Muscle layer of duodenum (tissue), 2 donors: ENCODE results near the gene SIVA1.
"Not testable (repeated sequence)": the region's sequence is repeated elsewhere in the genome, so short reads cannot be mapped to it uniquely, and the experiment has no call there.

ENCODE experiments used
- H3K27ac ChIP-seq: one replicate; pipeline ENCODE4 v1.7.0; 2013; ENCODE audit warnings: mild to moderate bottlenecking, low read length
- H3K27me3 ChIP-seq: one replicate; pipeline ENCODE4 v1.7.0; 2013; ENCODE audit warnings: low read depth, mild to moderate bottlenecking, control low read depth, low read length
- H3K36me3 ChIP-seq, 2 donors: one replicate each; pipeline ENCODE4 v1.7.0; 2013; ENCODE audit warnings: low read length in 2 of 2, control low read depth in 1 of 2, mild to moderate bottlenecking in 1 of 2; ENCODE audit not compliant: insufficient read depth in 2 of 2, control insufficient read depth in 1 of 2
- H3K4me1 ChIP-seq, 2 donors: one replicate each; pipeline ENCODE4 v1.7.0; 2013; ENCODE audit warnings: low read length in 2 of 2, mild to moderate bottlenecking in 2 of 2, control low read depth in 1 of 2, moderate library complexity in 1 of 2; ENCODE audit not compliant: insufficient read depth in 2 of 2, control insufficient read depth in 1 of 2
- H3K4me3 ChIP-seq, 2 donors: one replicate each; pipeline ENCODE4 v1.7.0; 2013; ENCODE audit warnings: low read length in 2 of 2, low read depth in 1 of 2, mild to moderate bottlenecking in 1 of 2
- H3K9me3 ChIP-seq, 2 donors: one replicate each; pipeline ENCODE4 v1.7.0; 2013; ENCODE audit warnings: low read length in 2 of 2, control low read depth in 1 of 2, mild to moderate bottlenecking in 1 of 2; ENCODE audit not compliant: control insufficient read depth in 1 of 2
- donor health status: healthy.

Gene SIVA1

DNA sequence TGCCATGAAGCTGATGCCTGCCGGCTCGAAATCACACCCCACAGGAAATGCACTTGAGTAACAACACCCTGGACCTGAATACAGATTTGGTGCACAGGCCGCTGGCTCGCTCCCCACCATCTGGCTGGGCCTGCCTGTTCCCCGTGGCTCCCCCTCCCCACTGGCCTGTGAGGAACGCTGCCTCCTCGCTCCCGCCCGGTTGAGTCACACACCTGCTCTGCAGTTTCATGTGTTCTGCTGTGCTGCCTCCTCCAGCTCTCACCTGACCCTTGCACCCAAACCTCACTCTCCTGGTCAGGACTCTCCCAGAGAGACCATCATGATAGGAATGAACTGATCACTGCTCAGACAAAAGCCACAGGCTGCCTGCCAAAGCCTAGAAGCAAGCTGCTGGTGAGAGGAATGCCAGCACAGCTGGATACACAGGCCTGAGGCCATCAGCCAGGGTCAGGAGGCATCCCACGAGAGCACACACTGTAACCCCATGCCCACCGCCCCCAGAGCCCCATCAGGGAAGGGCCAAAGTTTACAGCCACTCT lies 3.8 kb upstream of the SIVA1 start:
- Histone ChIP-seq H3K36me3 (no peaks in the 10 kb centered on the region), H3K9me3 (no peaks in the 10 kb centered on the region), H3K4me1 (peaks cover 25 to 31% of the 10 kb centered on the region in 2 donors), H3K27ac (peak overlapping the region; percentile 31), H3K27me3 (no peaks in the 10 kb centered on the region), H3K4me3 (no peak overlapping the region)

- H3K4me3 ChIP-seq = no peak overlapping the region
- H3K9me3 ChIP-seq = no peaks in the 10 kb centered on the region
- H3K27me3 ChIP-seq = no peaks in the 10 kb centered on the region
- H3K36me3 ChIP-seq = peaks cover 0 to 4% of the 10 kb centered on the region in 2 donors
- no peak overlapping the region for H3K27ac ChIP-seq
- H3K4me1 ChIP-seq = peaks cover 32 to 41% of the 10 kb centered on the region in 2 donors
Measured at GRCh38 chr14:104750056-104750752, 2.7 kb upstream of the SIVA1 start.

GRCh38 chr14:104750753-104751057 lies 2.2 kb upstream of the SIVA1 start:
- H3K9me3 ChIP-seq, H3K27me3 ChIP-seq, H3K4me3 ChIP-seq, H3K27ac ChIP-seq, H3K36me3 ChIP-seq: not testable (repeated sequence)
- H3K4me1 ChIP-seq = peaks cover 32 to 45% of the 10 kb centered on the region in 2 donors

DNA sequence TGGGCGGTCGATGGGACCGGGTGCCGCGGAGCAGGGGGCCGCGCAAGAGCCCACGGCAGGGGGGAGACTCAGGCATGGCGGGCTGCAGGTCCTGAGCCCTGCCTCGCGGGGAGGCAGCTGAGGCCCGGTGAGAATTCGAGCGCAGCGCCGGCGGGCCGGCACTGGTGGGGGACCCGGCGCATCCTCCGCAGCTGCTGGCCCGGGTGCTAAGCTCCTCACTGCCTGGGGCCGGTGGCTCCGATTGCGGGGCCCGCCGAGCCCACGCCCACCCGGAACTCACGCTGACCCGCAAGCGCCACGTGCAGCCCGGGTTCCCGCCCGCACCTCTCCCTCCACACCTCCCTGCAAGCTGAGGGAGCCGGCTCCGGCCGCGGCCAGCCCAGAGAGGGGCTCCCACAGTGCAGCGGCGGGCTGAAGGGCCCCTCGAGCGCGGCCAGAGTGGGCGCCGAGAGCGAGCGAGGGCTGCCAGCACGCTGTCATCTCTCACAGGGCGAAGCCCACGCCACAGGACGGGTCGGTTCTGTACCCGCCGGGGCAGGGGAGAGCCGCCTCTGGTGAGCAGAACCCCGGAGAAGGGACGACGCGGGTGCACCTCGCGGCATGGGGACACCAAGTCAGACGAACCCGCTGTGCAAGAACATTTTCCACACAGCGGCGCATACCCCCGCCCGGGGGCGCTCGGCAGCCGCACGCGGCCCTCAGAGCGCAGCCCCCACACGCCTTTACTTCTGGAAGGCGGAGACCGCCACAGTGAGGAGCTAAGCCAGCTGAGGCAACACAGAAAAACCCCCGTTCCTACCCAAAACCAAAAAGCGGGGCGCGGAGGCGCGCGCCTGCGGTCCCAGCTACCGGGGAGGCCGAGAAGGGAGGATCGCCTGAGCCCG lies 1.2 kb upstream of the SIVA1 start:
- Histone ChIP-seq H3K36me3 (peaks cover 11 to 20% of the 10 kb centered on the region in 2 donors), H3K4me3 (peak overlapping the region; percentile 56 to 98), H3K9me3 (no peaks in the 10 kb centered on the region), H3K4me1 (peaks cover 28 to 36% of the 10 kb centered on the region in 2 donors), H3K27me3 (no peaks in the 10 kb centered on the region), H3K27ac (no peak overlapping the region)

DNA sequence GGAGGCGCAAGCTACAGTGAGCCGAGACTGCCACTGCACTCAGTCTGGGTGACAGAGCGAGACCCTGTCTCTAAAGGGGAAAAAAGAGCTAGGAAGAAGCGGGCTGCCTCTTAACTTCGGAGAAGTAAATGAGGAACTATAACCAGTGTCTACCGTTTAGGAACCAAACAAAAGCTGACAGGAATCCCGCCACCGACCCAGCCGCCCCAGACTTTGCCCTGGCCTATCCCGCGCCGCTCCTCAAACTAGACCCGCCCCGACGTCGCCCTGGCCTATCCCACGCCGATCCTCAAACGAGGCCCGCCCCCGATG lies 568 bp upstream of the SIVA1 start:
- no peaks in the 10 kb centered on the region for H3K9me3 ChIP-seq
- H3K4me3 ChIP-seq = peak overlapping the region; percentile 56 to 98
- peaks cover 16 to 26% of the 10 kb centered on the region in 2 donors for H3K36me3 ChIP-seq
- no peaks in the 10 kb centered on the region for H3K27me3 ChIP-seq
- peaks cover 25 to 36% of the 10 kb centered on the region in 2 donors for H3K4me1 ChIP-seq
- H3K27ac ChIP-seq = no peak overlapping the region

DNA sequence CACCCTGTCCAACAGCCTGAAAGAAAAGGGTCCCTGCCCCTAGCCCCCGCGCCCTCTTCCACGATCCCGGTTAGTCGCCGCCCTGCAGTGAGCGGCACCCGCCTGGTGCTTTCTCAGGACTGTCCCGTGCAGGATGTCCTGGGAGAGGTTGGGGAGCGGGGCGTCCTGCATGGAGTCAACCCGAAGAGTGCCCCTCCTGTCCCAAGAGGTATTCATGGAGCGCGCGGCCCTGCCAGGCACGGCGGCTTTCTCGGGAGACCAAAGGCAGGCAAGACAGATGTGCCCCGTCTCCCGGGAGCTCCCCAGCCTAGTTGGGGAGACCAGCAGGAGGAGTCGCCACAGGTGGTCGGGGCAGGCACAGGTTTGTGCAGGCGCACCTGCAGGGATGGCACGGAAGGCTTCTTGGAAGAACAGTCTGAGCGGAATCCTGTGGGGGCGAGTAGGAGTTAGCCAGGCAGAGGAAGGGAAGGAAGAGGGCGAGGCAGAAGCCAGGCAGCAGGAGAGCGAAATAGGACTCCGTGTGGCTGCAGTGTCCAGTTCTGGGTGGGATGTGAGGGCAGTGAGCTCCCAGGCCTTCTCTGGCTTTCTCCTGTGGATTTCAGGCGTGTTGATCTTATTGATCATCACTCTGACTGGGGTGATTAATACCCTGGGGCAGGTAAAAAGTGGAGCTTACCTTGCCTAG lies 723 bp downstream of the SIVA1 start:
- Histone ChIP-seq H3K27ac (peak overlapping the region; percentile 23), H3K4me1 (peaks cover 22 to 36% of the 10 kb centered on the region in 2 donors), H3K36me3 (peaks cover 27 to 38% of the 10 kb centered on the region in 2 donors), H3K9me3 (no peaks in the 10 kb centered on the region), H3K27me3 (no peaks in the 10 kb centered on the region), H3K4me3 (peak overlapping the region; percentile 79 to 98)

- Histone ChIP-seq H3K4me3 (peak overlapping the region; percentile 79 to 98), H3K9me3 (no peaks in the 10 kb centered on the region), H3K4me1 (peaks cover 16 to 30% of the 10 kb centered on the region in 2 donors), H3K36me3 (peaks cover 34 to 45% of the 10 kb centered on the region in 2 donors), H3K27ac (peak overlapping the region; percentile 23), H3K27me3 (no peaks in the 10 kb centered on the region)
Measured at GRCh38 chr14:104754213-104754851, 1.4 kb downstream of the SIVA1 start.

DNA sequence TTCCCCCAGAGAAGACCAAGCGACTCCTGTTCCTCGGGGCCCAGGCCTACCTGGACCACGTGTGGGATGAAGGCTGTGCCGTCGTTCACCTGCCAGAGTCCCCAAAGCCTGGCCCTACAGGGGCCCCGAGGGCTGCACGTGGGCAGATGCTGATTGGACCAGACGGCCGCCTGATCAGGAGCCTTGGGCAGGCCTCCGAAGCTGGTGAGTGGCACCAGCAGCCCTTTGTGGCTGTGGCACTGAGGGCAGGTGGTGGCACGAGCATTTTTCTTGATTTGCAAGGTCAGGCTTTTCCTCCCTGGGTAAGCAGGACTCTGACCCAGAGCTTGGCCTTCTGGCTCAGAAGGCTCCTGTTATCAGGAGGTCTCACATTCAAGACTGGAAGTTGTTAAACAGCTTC lies 2.7 kb downstream of the SIVA1 start:
- no peaks in the 10 kb centered on the region for H3K9me3 ChIP-seq
- no peaks in the 10 kb centered on the region for H3K27me3 ChIP-seq
- H3K4me3 ChIP-seq = peak overlapping the region in 1 of 2 donors; percentile 16
- peaks cover 13 to 25% of the 10 kb centered on the region in 2 donors for H3K4me1 ChIP-seq
- H3K36me3 ChIP-seq = peaks cover 40 to 57% of the 10 kb centered on the region in 2 donors
- H3K27ac ChIP-seq = no peak overlapping the region

- H3K9me3 ChIP-seq = no peaks in the 10 kb centered on the region
- peak overlapping the region in 1 of 2 donors; percentile 16 for H3K4me3 ChIP-seq
- peaks cover 13 to 25% of the 10 kb centered on the region in 2 donors for H3K4me1 ChIP-seq
- H3K27me3 ChIP-seq = no peaks in the 10 kb centered on the region
- no peak overlapping the region for H3K27ac ChIP-seq
- peaks cover 50 to 60% of the 10 kb centered on the region in 2 donors for H3K36me3 ChIP-seq
Measured at GRCh38 chr14:104756477-104757237, 3.7 kb downstream of the SIVA1 start.

GRCh38 chr14:104757238-104757585 lies 4.3 kb downstream of the SIVA1 start:
- Histone ChIP-seq H3K27me3 (no peaks in the 10 kb centered on the region), H3K4me1 (peaks cover 13 to 22% of the 10 kb centered on the region in 2 donors), H3K27ac (no peak overlapping the region), H3K9me3 (no peaks in the 10 kb centered on the region), H3K4me3 (no peak overlapping the region), H3K36me3 (peaks cover 50 to 60% of the 10 kb centered on the region in 2 donors)
